Body of pancreas (tissue), 4 donors: Measurements from ENCODE around the gene FBL.

Experiments used
- CTCF ChIP-seq, 7 experiments: fragments of 450-650 bp in 4 of 7; fragments of 200-600 bp in 3 of 7; sonication (generic) in 3 of 7; IDR thresholded peaks; one replicate each; pipeline ENCODE4 v1.5.1; 2016 to 2019; ENCODE audit warnings: antibody characterized with exemption in 7 of 7
- POLR2A ChIP-seq, 3 donors: fragments of 450-650 bp; IDR thresholded peaks; one replicate each; pipeline ENCODE4 v1.6.1; 2016; ENCODE audit warnings: antibody characterized with exemption in 3 of 3, mild to moderate bottlenecking in 2 of 3

GRCh38 chr19:39852882-39853281 is 6.7 kb upstream of the FBL start:
- TF ChIP-seq CTCF (IDR thresholded peaks at IDR 0.05) (no peak), POLR2A (IDR thresholded peaks at IDR 0.05) (no peak)
